CD4-positive, alpha-beta T cell treated with Interleukin-10 for 1 hour (primary cell): ENCODE data around the gene MCHR1.
"Not testable (repeated sequence)": the region's sequence is repeated elsewhere in the genome, so short reads cannot be mapped to it uniquely, and the experiment has no call there.

Source experiments
- DNase-seq: peaks from one replicate; pipeline ENCODE4 v3.0.0-alpha.2; 2020

Gene MCHR1, protein sequence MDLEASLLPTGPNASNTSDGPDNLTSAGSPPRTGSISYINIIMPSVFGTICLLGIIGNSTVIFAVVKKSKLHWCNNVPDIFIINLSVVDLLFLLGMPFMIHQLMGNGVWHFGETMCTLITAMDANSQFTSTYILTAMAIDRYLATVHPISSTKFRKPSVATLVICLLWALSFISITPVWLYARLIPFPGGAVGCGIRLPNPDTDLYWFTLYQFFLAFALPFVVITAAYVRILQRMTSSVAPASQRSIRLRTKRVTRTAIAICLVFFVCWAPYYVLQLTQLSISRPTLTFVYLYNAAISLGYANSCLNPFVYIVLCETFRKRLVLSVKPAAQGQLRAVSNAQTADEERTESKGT

GRCh38 chr22:40679249-40679963, at the start of gene MCHR1:
Gene MCHR1 (plus strand): TSS chr22:40679484. CDS start chr22:40679653, 169 bp downstream.
- no peak for DNase-seq

DNA sequence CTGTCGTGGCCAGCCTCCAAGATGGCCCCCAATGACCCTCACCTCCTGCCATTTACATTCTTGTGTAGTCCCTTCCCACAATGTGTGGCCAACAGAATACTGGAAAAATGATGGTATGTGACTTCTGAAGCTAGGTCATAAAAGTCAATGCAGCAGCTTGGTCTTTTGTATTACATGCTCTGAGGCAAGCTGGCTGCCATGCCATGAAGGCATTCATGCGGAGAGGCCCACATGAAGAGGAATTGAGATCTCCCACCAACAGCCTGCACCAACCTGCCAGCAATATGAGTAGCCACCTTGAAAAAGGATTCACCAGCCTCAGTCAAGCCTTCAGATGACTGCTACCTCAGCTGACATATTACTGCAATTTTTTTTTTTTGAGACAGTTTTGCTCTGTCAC, 47.4 kb upstream of the MCHR1 start:
- DNase-seq = no peak

DNA sequence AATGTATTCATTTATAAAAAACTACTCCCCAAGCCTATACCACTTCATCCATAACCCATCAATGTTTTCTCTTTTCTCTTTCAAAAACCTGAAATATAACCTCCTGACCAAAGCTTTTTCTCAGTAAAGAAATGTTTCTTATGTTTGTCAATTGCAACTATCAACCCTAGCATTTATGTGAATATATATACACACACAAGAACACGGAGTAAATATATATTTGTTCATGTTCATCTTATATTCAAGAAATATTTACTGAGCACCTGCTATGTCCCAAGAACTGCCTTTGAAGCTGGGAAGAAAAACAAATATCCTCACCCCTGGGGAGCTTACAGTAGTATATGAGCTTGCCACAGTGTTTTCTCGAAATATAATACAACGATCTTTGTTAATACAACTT, 46.2 kb upstream of the MCHR1 start:
- DNase-seq = no peak

DNA sequence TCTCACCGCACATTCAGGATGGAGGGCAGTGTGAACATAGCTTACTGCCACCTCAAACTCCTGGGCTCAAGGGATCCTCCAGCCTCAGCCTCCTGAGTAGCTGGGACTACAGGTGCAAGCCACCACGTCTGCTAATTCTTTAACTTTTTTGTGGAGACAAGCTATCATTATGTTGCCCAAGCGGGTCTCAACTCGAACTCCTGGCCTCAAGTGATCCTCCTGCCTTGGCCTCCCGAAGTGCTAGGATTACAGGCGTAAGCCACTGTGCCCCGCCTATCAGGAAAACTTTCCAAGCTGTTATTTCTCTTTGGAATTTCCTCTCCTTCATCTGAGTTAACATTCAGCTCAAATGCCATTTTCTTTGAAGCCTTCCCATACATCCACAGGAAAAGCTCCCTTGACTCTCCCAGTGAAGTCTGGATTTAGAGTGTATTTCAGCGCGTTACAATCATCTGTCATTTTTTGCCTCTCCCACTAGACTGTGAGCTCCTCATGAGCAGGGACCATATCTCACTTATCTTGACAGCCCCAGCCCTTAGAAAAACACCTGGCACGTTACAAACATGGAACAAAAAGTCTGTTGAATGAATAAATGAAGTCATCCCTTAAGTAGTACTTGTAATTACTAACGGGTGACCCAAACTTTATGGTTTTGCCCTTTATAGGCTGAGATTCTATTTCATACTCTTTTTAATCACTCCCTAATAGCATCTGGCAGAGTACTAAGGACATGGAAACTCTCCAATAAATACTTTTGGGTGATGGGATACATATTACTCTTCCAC, 45.0 kb upstream of the MCHR1 start:
- DNase-seq = no peak

DNA sequence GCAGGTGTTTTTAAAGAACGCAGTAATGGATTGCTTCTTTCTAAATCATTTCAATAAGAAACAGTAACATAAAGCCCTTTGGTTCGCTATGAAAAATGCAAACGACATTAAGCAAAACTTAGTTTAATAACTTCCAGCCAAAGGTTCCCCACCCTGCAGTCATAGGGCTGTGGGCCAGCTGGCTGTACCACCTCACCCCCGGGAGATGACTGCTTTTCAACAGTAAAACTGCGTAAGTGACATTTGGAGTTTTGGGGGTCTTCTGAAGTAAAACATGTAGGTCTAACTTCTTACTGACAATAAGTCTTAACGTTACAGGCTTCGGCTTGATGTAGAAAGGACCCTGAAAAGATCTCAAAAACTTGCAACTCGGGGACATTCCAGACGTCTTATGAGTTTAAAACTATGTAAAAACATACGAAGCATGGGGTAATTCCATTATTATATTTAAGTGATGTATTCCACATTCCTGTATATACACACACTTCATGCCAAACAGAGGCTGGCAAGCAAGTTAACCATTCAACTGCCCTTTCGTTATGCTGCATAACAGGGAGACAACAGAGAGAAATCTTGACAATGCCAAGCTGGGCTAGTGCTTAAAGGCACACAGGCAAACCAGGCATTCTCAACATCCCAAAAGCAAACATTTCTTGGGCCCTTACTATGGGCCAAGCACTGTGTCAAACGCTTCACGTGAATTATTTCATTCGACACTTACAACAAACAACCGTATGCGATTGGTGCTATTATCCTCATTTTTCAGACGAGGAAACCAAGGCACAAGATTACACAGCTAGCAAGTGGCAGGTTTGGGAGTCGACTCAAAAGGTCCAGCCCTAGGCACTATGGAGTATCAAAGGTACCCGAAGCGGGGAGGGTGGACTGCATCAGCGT, 44.0 kb upstream of the MCHR1 start:
- no peak for DNase-seq

DNA sequence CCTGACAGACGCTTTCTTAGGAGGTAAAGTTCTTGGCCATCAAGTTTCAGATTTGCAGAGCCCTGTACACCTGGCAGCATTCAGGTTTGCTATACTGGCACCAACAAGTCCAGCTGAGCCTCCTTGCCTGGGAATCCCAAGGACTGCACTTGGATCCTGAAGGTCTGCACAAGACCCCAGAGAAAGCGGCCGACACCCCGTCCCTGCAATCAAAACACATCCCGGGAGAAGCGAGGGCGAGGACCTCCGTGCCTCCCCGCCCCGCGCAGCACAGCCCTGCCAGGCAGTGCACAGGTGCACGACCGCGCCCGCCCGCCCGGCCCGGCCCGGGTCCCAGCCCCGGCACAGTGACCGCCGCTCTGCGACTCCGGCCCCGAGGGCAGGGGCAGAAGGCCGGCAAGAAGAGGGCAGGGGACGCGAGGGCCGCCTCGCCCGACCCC, 43.3 kb upstream of the MCHR1 start:
- DNase-seq = no peak

DNA sequence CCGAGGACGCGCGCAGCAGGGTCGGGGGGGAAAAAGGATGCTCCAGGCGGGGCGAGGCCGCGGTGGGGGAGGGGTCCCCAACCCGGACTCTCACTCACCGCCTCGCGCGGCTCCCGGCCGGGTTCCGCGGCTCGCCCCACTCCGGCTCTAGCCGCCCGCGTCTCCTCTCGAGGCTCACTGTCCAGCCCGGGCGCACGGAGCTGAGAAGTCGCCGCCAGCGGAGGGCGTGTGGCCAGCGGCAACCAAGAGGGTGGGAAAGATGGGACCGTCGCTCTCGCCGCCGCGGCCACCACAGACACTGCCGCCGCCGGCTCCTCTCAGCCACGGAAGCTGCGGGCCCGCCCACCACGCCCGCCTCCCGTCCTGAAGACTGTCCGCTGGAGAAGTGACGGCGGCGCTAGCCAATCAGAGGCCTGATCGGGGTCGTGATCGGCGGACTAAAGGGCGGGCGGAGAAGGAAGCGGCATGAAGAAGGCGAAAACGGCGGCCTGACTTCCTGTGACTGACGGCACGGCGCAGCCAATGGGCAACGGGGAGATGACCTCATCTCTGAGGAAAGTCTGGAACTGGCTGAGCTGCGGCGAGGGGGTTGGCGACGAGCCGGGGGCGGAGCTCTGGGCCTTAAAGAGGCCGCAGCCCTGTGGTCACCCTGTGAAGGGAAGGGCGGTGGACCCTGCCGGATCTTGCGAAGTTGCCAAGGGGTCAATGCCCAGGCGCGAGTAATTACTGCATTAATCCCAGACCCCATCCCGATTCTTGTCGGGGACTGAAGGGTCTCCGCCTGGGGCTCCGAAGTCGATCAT, 42.7 kb upstream of the MCHR1 start, which contains the start of gene MRTFA:
MRTFA (minus strand) TSS at position 340 of the 803 bp plus-strand sequence.
- DNase-seq = peak; percentile 99

DNA sequence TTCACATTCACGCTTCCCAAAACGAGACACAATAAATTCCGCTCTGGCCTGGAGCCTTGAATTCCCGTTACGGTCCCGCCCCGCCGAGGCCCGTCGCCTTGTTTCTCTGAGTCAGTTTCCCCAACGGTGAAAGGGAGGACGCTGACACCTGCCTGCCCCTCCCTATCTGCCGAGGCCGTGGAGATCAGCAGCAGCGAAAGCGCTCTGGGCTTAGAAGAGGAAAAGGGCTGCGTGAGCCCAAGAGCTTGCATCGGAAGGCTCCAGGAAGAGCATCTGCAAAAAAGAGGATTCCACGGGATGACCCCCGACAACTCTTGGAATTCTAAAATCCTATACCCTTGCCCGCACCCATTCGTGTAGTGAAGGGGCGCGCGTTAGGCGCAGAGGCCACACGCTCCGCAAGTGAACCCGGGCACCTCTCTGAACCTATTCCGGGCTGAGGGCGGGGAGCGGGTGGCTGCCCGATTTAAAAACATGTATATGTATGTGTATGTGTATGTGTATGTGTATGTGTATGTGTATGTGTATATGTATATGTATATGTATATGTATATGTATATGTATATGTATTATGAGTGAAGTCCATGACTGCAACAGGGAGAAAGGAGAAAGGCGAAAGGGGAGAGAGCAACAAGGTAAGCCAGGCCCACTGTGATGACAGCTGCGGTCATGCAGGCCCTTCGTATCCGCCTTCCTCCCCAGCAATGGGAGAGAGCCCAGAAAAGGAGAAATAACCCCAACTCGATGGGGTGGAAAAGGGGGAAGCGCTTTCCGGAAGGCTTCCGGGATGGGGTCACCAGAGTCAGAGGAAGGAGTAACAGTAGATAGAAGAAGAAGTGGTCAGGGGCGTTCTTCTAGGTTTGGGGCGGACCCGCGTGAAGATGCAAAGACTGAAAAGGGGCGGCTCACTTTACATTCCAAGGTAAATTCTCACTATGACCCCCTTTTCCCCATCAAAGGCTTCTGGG, 41.8 kb upstream of the MCHR1 start:
- DNase-seq = peak; percentile 28

GRCh38 chr22:40638261-40638660, 41.0 kb upstream of the MCHR1 start:
- no peak for DNase-seq

GRCh38 chr22:40641269-40641668, 38.0 kb upstream of the MCHR1 start:
- DNase-seq = no peak

DNA sequence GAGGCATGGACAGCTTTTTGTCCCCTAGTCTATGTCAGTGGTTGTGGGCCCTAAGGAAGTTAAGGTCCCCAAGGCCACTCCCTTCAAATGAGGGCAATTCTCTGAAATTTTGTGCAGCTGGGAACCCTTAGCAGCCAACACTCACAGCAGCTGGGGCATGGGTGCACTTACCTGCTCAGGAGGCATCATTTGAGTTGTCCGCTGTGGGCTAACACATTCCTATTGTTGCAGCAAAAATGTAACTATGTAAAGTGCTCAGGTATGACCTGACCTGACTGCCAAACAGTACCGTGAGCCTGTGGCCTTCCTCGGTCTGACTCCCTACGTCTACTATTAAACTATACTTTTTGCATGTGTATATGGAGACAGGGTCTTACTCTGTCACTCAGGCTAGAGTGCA, 37.0 kb upstream of the MCHR1 start:
- DNase-seq = no peak

- no peak for DNase-seq
These were observed 33.6 kb upstream of the MCHR1 start for GRCh38 chr22:40645579-40646197.

- DNase-seq = no peak
These were observed 30.9 kb upstream of the MCHR1 start for GRCh38 chr22:40648386-40648785.

- DNase-seq = no peak
These were observed 28.2 kb upstream of the MCHR1 start for GRCh38 chr22:40651057-40651456.

DNA sequence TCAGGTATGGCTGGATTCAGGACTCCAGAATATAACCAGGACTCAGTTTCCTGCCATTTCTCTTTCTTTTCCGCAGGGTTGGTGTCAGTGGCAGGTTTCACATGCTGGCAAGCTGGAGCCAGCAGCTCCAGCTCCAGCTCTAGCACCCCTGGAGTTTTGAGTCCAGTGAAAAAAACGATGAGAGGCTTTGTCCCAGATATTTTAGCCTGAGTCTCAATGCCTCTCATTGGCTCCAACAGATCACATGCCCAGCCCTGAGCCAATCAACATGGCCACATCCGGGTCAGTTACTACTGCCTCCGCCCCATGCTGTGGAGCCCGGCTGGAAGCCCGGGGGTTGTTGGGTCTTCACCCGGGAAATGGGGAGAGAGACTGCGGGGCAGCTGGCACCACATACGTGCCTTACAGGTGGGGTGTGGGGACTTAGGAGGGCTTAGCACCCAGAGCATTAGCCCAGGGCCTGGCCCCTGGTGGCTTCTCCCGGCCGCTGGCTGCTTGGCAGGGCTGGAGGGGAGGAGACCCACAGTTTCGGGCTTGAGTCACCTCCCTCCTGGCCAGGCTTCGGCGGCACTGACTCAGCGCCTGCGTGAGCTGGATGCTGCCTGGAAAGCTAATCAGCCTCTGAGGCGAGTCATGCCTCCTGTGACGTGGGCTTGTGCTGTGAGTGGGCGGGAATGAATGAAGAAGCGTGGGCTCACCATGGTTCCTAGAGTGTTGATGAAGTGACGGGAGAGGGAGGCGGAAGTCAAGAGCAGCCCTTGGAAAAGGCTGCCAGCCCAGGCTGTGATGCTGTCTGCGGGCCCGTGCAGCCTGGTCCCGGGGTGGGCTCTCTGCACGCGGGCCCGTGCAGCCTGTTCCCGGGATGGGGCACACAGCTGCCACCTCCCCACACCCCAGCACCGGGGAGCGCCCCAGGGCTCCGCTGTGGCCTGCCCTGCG, 27.5 kb upstream of the MCHR1 start:
- DNase-seq = peak; percentile 78

DNA sequence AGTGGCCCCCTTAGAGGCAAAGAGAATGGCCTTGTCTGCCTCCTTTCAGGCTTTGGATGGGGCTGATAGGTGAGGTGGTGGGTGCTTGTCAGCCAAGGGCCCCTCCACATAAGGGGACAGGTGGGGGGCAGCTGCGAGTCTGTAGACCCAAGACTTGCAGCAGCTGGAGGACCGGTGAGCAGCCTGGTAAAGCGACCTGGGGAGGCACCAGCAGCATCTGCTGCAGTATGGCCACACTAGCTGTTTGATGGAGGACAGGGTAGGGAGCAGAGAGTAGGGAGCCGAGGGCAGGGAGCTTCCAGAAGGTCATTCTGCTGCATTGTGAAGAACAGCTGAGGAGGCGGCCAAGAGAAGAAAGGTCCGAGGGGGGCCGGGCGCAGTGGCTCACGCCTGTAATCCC, 25.9 kb upstream of the MCHR1 start:
- no peak for DNase-seq

GRCh38 chr22:40654522-40655167, 24.6 kb upstream of the MCHR1 start:
- DNase-seq = no peak

- DNase-seq = not testable (repeated sequence)
These were observed 23.3 kb upstream of the MCHR1 start for GRCh38 chr22:40655941-40656340.
